GM12892 (cell line): Measurements from ENCODE around the gene ITGA8.

Experiments used
- POLR2AphosphoS5 ChIP-seq: IDR thresholded peaks from 2 replicates; pipeline ENCODE4 v1.6.1; 2011; ENCODE audit warnings: low read depth, low read length, control low read depth
- TAF1 ChIP-seq: IDR thresholded peaks from 2 replicates; pipeline ENCODE4 v1.6.1; 2011; ENCODE audit warnings: low read depth, mild to moderate bottlenecking, control low read depth, low read length, borderline replicate concordance

DNA sequence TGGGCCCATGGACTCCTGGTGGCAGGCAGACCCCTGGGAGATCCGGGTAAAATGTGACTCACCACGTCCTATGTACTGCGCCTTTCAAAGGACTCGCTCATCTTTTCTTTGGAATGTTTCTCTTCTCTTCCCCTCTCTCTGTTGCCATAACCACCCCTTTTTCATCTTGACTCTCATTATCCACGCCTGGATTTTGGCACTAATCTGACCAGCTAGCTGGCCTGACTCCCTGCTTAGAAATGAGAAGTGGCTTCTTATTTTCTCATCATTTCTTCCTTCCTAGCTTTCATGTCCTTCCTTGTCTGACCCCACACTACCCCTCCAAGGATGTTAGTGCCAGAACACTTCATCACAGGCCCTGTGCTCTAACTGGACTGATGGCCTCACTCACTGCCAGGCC is 250.6 kb downstream of the ITGA8 start:
- TF ChIP-seq POLR2AphosphoS5 (no peak), TAF1 (no peak)
